GM23338 (cell line): ENCODE results near the gene MAGEB16. TPM values are rescaled to one million over a fixed set of nuclear protein-coding genes. Genes with fewer than 3 reads are reported as not detected.

Source experiments
- ATAC-seq: fragments of 200-7000 bp; cut with Tn5 transposase; 3 replicates; pipeline ENCODE4 v1.9.1; 2020
- DNase-seq: peaks from one replicate; pipeline ENCODE4 v3.0.0-alpha.2; 2015; ENCODE audit warnings: low spot score
- H2AFZ ChIP-seq: fragments of 200-600 bp; sonication (generic); 2 replicates; pipeline ENCODE4 v1.8.0; 2016; ENCODE audit warnings: antibody characterized with exemption, mild to moderate bottlenecking, moderate library complexity
- H3F3A ChIP-seq: fragments of 200-600 bp; sonication (generic); replicated peaks from 2 replicates; pipeline ENCODE4 v1.8.0; 2017; ENCODE audit warnings: antibody characterized with exemption, mixed run types, low read depth
- H3K27ac ChIP-seq: fragments of 200-600 bp; sonication (generic); 2 replicates; pipeline ENCODE4 v1.6.1; 2016; ENCODE audit warnings: low read depth
- H3K27me3 ChIP-seq: fragments of 200-600 bp; sonication (generic); 2 replicates; pipeline ENCODE4 v1.8.0; 2016; ENCODE audit warnings: mild to moderate bottlenecking, mixed run types, moderate library complexity; ENCODE audit not compliant: insufficient read depth
- H3K36me3 ChIP-seq: fragments of 200-600 bp; sonication (generic); 2 replicates; pipeline ENCODE4 v1.8.0; 2016; ENCODE audit warnings: mild to moderate bottlenecking; ENCODE audit not compliant: insufficient read depth
- H3K4me1 ChIP-seq: fragments of 200-600 bp; sonication (generic); 2 replicates; pipeline ENCODE4 v1.8.0; 2016; ENCODE audit warnings: mild to moderate bottlenecking, moderate library complexity; ENCODE audit not compliant: insufficient read depth
- H3K4me2 ChIP-seq: fragments of 200-600 bp; sonication (generic); 2 replicates; pipeline ENCODE4 v1.7.1; 2017; ENCODE audit warnings: mixed run types
- H3K4me3 ChIP-seq: fragments of 200-600 bp; sonication (generic); 2 replicates; pipeline ENCODE4 v1.6.1; 2016; ENCODE audit warnings: mixed run types
- H3K79me2 ChIP-seq: fragments of 200-600 bp; sonication (generic); replicated peaks from 2 replicates; pipeline ENCODE4 v1.8.0; 2017; ENCODE audit warnings: mild to moderate bottlenecking; ENCODE audit not compliant: insufficient read depth
- H3K9me2 ChIP-seq: fragments of 200-600 bp; sonication (generic); 2 replicates; pipeline ENCODE4 v1.8.0; 2017; ENCODE audit not compliant: insufficient read depth
- H4K20me1 ChIP-seq: fragments of 200-600 bp; sonication (generic); replicated peaks from 2 replicates; pipeline ENCODE4 v1.8.0; 2017; ENCODE audit warnings: mild to moderate bottlenecking; ENCODE audit not compliant: insufficient read depth
- H3K27ac Mint-ChIP-seq: 2 replicates; pipeline ENCODE4 v1.8.0; 2020; ENCODE audit warnings: inconsistent platforms, mild to moderate bottlenecking, moderate library complexity, mixed read lengths
- H3K27me3 Mint-ChIP-seq: 3 replicates; pipeline ENCODE4 v1.8.0; 2022; ENCODE audit warnings: low read depth, mild to moderate bottlenecking, moderate library complexity, mixed read lengths, inconsistent platforms; ENCODE audit not compliant: insufficient read depth, poor library complexity
- H3K36me3 Mint-ChIP-seq: 3 replicates; pipeline ENCODE4 v1.8.0; 2021; ENCODE audit warnings: low read depth, mild to moderate bottlenecking, inconsistent platforms, moderate library complexity, mixed read lengths
- H3K4me1 Mint-ChIP-seq: 3 replicates; pipeline ENCODE4 v1.8.0; 2020; ENCODE audit warnings: mild to moderate bottlenecking, inconsistent platforms, mixed read lengths
- H3K4me3 Mint-ChIP-seq: 3 replicates; pipeline ENCODE4 v1.8.0; 2021; ENCODE audit warnings: moderate library complexity, mild to moderate bottlenecking, inconsistent platforms, mixed read lengths
- H3K9me3 Mint-ChIP-seq: 3 replicates; pipeline ENCODE4 v1.8.0; 2020; ENCODE audit warnings: moderate library complexity, mild to moderate bottlenecking, inconsistent platforms, mixed read lengths
- CREB1 ChIP-seq: fragments of 250-450 bp; sonication (Bioruptor Pico); IDR thresholded peaks from 2 replicates; pipeline ENCODE4 v1.5.0; 2020; ENCODE audit warnings: low read depth, mild to moderate bottlenecking, moderate library complexity
- EZH2 ChIP-seq: fragments of 200-600 bp; sonication (generic); IDR thresholded peaks from one replicate; pipeline ENCODE4 v1.8.0; 2017; ENCODE audit warnings: antibody characterized with exemption, mild to moderate bottlenecking, low read depth; ENCODE audit not compliant: unreplicated experiment
- EZH2phosphoT487 ChIP-seq: fragments of 200-600 bp; sonication (generic); IDR thresholded peaks from one replicate; pipeline ENCODE4 v1.8.1; 2018; ENCODE audit warnings: antibody characterized with exemption; ENCODE audit not compliant: unreplicated experiment
- JUNB ChIP-seq: IDR thresholded peaks from one replicate; pipeline ENCODE4 v1.6.1; 2016; ENCODE audit warnings: antibody characterized with exemption; ENCODE audit not compliant: unreplicated experiment
- NANOG ChIP-seq: IDR thresholded peaks from 2 replicates; pipeline ENCODE4 v1.6.1; 2016; ENCODE audit warnings: antibody characterized with exemption, borderline replicate concordance
- POLR2AphosphoS5 ChIP-seq: IDR thresholded peaks from 2 replicates; pipeline ENCODE4 v1.6.1; 2016; ENCODE audit warnings: antibody characterized with exemption, low read depth
- STAT1 ChIP-seq: IDR thresholded peaks from one replicate; pipeline ENCODE4 v1.6.1; 2016; ENCODE audit warnings: antibody characterized with exemption; ENCODE audit not compliant: unreplicated experiment
- ZNF114 ChIP-seq: fragments of 250-450 bp; sonication (Bioruptor Pico); IDR thresholded peaks from 2 replicates; pipeline ENCODE4 v1.5.0; 2020; ENCODE audit warnings: mild to moderate bottlenecking, moderate library complexity
- ZNF331 ChIP-seq: fragments of 250-450 bp; sonication (Bioruptor Pico); IDR thresholded peaks from 2 replicates; pipeline ENCODE4 v1.5.0; 2020; ENCODE audit warnings: low read depth, mild to moderate bottlenecking, moderate library complexity
- polyA plus RNA-seq: library from polyadenylated mRNA; unstranded; fragments of >200 nt; fragmentation: Nextera tagmentation; extraction: Ambion mirVana; gene quantifications from 2 replicates; pipeline ENCODE4 v1.2.1, GENCODE V29; 2016
- total RNA-seq: library from RNA; depleted of rRNA; stranded (reverse); fragments of >200 nt; shearing (Covaris generic); gene quantifications from 2 replicates; pipeline ENCODE4 v1.2.3, GENCODE V29; 2014
- TF ChIP-seq, protein P1 (sequence below): fragments of 250-450 bp; sonication (Bioruptor Pico); IDR thresholded peaks from 2 replicates; pipeline ENCODE4 v1.5.0; 2020; ENCODE audit warnings: mild to moderate bottlenecking, moderate library complexity
- TF ChIP-seq, protein P2 (sequence below): IDR thresholded peaks from 2 replicates; pipeline ENCODE4 v1.6.1; 2016; ENCODE audit warnings: antibody characterized with exemption
- TF ChIP-seq, protein P3 (sequence below): IDR thresholded peaks from one replicate; pipeline ENCODE4 v1.6.1; 2018; ENCODE audit warnings: antibody characterized with exemption; ENCODE audit not compliant: unreplicated experiment
- TF ChIP-seq, protein P4 (sequence below), 2 experiments: fragments of 200-600 bp in 1 of 2; sonication (generic) in 1 of 2; conservative IDR thresholded peaks; 2 replicates each; pipeline versions ENCODE4 v1.5.1 to v1.6.1; 2016 to 2017; ENCODE audit warnings: antibody characterized with exemption in 2 of 2, low read depth in 2 of 2, mild to moderate bottlenecking in 2 of 2, moderate library complexity in 1 of 2

The MAGEB16 gene
- total and polyA plus RNA-seq, 2 experiments from 2014 or later = 0.42 TPM; not detected in 1

DNA sequence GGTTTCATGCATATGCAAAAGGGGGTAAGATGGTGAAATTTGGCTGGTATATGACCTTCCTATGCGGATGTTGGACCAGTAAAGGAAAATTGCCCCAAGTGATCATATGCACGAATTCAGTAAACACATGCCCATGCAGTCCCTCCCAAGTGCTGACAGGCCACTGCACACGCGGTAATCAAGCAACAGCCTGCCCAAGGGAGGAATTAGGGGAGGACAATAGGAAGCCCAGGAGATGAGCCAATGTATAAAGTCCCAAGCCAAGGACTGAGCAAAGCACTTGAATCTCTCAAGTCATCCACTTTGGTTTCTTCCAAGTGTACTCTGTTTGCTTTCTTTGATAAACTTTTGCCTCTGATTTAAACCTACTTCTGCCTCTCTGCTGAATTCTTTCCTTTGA, 21.1 kb downstream of the MAGEB16 start:
- no peak overlapping the region for H3K27ac Mint-ChIP-seq
- ATAC-seq (no peak), DNase-seq (no peak)
- no peaks in the 10 kb centered on the region for H3K27me3 ChIP-seq
- H3K4me2 ChIP-seq = no peak overlapping the region
- H4K20me1 ChIP-seq = no peaks in the 10 kb centered on the region
- no peak overlapping the region for H3K4me3 ChIP-seq
- no peaks in the 10 kb centered on the region for H3F3A ChIP-seq
- H3K9me3 Mint-ChIP-seq = no peaks in the 10 kb centered on the region
- H3K9me2 ChIP-seq = no peaks in the 10 kb centered on the region
- no peaks in the 10 kb centered on the region for H3K4me1 ChIP-seq
- H3K79me2 ChIP-seq = no peaks in the 10 kb centered on the region
- H3K4me1 Mint-ChIP-seq = peaks cover 9% of the 10 kb centered on the region; the same call in 1 of the 3 replicates
- H3K4me3 Mint-ChIP-seq = no peak overlapping the region
- H3K27ac ChIP-seq = no peak overlapping the region
- TF ChIP-seq, protein P1, sequence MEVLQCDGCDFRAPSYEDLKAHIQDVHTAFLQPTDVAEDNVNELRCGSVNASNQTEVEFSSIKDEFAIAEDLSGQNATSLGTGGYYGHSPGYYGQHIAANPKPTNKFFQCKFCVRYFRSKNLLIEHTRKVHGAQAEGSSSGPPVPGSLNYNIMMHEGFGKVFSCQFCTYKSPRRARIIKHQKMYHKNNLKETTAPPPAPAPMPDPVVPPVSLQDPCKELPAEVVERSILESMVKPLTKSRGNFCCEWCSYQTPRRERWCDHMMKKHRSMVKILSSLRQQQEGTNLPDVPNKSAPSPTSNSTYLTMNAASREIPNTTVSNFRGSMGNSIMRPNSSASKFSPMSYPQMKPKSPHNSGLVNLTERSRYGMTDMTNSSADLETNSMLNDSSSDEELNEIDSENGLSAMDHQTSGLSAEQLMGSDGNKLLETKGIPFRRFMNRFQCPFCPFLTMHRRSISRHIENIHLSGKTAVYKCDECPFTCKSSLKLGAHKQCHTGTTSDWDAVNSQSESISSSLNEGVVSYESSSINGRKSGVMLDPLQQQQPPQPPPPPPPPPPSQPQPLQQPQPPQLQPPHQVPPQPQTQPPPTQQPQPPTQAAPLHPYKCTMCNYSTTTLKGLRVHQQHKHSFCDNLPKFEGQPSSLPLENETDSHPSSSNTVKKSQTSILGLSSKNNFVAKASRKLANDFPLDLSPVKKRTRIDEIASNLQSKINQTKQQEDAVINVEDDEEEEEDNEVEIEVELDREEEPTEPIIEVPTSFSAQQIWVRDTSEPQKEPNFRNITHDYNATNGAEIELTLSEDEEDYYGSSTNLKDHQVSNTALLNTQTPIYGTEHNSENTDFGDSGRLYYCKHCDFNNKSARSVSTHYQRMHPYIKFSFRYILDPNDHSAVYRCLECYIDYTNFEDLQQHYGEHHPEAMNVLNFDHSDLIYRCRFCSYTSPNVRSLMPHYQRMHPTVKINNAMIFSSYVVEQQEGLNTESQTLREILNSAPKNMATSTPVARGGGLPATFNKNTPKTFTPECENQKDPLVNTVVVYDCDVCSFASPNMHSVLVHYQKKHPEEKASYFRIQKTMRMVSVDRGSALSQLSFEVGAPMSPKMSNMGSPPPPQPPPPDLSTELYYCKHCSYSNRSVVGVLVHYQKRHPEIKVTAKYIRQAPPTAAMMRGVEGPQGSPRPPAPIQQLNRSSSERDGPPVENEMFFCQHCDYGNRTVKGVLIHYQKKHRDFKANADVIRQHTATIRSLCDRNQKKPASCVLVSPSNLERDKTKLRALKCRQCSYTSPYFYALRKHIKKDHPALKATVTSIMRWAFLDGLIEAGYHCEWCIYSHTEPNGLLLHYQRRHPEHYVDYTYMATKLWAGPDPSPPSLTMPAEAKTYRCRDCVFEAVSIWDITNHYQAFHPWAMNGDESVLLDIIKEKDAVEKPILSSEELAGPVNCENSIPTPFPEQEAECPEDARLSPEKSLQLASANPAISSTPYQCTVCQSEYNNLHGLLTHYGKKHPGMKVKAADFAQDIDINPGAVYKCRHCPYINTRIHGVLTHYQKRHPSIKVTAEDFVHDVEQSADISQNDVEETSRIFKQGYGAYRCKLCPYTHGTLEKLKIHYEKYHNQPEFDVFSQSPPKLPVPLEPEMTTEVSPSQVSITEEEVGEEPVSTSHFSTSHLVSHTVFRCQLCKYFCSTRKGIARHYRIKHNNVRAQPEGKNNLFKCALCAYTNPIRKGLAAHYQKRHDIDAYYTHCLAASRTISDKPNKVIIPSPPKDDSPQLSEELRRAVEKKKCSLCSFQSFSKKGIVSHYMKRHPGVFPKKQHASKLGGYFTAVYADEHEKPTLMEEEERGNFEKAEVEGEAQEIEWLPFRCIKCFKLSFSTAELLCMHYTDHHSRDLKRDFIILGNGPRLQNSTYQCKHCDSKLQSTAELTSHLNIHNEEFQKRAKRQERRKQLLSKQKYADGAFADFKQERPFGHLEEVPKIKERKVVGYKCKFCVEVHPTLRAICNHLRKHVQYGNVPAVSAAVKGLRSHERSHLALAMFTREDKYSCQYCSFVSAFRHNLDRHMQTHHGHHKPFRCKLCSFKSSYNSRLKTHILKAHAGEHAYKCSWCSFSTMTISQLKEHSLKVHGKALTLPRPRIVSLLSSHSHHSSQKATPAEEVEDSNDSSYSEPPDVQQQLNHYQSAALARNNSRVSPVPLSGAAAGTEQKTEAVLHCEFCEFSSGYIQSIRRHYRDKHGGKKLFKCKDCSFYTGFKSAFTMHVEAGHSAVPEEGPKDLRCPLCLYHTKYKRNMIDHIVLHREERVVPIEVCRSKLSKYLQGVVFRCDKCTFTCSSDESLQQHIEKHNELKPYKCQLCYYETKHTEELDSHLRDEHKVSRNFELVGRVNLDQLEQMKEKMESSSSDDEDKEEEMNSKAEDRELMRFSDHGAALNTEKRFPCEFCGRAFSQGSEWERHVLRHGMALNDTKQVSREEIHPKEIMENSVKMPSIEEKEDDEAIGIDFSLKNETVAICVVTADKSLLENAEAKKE = no peak
- TF ChIP-seq, protein P2, sequence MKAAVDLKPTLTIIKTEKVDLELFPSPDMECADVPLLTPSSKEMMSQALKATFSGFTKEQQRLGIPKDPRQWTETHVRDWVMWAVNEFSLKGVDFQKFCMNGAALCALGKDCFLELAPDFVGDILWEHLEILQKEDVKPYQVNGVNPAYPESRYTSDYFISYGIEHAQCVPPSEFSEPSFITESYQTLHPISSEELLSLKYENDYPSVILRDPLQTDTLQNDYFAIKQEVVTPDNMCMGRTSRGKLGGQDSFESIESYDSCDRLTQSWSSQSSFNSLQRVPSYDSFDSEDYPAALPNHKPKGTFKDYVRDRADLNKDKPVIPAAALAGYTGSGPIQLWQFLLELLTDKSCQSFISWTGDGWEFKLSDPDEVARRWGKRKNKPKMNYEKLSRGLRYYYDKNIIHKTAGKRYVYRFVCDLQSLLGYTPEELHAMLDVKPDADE = no peak
- TF ChIP-seq ZNF114 (CRISPR knock-in tag) (no peak), STAT1 (no peak), EZH2 (no peak), EZH2phosphoT487 (no peak), CREB1 (CRISPR knock-in tag) (no peak), POLR2AphosphoS5 (no peak), ZNF331 (no peak), NANOG (no peak), JUNB (no peak)
- TF ChIP-seq, protein P3, sequence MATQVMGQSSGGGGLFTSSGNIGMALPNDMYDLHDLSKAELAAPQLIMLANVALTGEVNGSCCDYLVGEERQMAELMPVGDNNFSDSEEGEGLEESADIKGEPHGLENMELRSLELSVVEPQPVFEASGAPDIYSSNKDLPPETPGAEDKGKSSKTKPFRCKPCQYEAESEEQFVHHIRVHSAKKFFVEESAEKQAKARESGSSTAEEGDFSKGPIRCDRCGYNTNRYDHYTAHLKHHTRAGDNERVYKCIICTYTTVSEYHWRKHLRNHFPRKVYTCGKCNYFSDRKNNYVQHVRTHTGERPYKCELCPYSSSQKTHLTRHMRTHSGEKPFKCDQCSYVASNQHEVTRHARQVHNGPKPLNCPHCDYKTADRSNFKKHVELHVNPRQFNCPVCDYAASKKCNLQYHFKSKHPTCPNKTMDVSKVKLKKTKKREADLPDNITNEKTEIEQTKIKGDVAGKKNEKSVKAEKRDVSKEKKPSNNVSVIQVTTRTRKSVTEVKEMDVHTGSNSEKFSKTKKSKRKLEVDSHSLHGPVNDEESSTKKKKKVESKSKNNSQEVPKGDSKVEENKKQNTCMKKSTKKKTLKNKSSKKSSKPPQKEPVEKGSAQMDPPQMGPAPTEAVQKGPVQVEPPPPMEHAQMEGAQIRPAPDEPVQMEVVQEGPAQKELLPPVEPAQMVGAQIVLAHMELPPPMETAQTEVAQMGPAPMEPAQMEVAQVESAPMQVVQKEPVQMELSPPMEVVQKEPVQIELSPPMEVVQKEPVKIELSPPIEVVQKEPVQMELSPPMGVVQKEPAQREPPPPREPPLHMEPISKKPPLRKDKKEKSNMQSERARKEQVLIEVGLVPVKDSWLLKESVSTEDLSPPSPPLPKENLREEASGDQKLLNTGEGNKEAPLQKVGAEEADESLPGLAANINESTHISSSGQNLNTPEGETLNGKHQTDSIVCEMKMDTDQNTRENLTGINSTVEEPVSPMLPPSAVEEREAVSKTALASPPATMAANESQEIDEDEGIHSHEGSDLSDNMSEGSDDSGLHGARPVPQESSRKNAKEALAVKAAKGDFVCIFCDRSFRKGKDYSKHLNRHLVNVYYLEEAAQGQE = no peak
- TF ChIP-seq, protein P4, sequence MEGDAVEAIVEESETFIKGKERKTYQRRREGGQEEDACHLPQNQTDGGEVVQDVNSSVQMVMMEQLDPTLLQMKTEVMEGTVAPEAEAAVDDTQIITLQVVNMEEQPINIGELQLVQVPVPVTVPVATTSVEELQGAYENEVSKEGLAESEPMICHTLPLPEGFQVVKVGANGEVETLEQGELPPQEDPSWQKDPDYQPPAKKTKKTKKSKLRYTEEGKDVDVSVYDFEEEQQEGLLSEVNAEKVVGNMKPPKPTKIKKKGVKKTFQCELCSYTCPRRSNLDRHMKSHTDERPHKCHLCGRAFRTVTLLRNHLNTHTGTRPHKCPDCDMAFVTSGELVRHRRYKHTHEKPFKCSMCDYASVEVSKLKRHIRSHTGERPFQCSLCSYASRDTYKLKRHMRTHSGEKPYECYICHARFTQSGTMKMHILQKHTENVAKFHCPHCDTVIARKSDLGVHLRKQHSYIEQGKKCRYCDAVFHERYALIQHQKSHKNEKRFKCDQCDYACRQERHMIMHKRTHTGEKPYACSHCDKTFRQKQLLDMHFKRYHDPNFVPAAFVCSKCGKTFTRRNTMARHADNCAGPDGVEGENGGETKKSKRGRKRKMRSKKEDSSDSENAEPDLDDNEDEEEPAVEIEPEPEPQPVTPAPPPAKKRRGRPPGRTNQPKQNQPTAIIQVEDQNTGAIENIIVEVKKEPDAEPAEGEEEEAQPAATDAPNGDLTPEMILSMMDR (conservative IDR thresholded peaks at IDR 0.05; ENCODE audit: low read depth in 2 of 2) = no peak
- peaks cover 2% of the 10 kb centered on the region for H3K27me3 Mint-ChIP-seq
- H3K36me3 Mint-ChIP-seq = no peaks in the 10 kb centered on the region
- H3K36me3 ChIP-seq = no peaks in the 10 kb centered on the region
- H2AFZ ChIP-seq = no peak overlapping the region
